Right hindlimb (tissue), 1 donor: ENCODE results near the gene KLHDC4.

Source experiments
- DNase-seq: peaks from one replicate; pipeline ENCODE4 v3.0.0-alpha.2; 2018

Gene KLHDC4

DNA sequence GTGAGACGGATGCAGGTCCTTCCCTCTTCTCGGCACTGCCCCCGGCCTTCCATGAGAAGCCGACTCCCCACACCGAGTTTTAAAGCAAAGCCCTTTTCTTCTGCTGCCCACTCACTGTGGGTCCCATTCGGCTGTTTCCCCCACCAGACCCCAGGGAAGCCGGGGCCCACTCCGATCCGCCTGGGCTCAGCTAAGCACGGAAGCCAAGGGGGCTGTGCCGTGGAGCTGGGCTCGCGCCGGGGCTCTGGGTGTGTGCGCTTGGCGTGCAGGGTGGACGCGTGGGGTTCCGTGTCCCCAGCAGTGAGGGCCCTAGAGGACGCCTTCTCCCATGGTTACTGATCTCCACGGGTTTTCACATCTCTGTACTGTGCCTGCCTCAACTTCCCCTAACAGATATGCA, 68.5 kb downstream of the KLHDC4 start:
- no peak for DNase-seq

DNA sequence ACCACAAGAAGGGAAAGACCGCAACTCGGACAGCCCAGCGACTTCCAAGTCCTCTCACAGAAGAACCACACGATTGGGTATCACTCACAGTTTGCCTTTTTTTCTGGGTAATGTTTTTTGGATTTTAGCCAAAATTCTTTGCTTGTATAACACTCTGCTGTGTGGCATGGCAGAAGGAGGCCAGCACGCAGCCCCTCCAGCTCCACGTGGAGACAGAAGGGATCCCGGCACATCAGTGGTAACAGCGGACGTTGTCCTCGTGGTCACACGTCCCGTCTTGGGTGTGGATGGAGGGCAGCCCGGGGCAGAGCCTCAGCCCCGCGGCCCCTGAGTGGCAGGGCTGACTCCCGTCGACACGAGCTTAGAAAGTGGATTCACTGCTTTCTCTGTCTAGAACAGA, 69.1 kb downstream of the KLHDC4 start:
- DNase-seq, result no peak

DNA sequence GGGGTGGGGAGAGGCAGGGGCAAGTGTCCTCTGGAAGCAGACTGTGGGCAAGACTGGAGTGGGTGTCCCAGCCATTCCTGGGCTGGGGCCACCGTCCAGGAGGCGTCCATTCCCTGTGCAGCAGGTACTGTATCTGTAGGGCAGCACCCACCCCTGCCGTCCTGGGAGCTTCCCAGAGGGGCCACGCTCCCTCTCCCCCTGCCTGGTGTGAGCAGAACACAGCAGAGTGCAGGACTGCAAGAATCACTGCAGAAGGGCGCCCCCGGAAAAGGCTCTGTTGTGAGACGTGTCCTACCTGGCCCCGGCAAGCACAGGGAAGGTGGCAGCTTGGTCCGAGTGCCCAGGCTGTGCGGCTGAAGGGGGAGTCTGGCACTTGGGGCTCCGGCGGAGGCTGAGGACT, 70.3 kb downstream of the KLHDC4 start:
- DNase-seq, result no peak

DNA sequence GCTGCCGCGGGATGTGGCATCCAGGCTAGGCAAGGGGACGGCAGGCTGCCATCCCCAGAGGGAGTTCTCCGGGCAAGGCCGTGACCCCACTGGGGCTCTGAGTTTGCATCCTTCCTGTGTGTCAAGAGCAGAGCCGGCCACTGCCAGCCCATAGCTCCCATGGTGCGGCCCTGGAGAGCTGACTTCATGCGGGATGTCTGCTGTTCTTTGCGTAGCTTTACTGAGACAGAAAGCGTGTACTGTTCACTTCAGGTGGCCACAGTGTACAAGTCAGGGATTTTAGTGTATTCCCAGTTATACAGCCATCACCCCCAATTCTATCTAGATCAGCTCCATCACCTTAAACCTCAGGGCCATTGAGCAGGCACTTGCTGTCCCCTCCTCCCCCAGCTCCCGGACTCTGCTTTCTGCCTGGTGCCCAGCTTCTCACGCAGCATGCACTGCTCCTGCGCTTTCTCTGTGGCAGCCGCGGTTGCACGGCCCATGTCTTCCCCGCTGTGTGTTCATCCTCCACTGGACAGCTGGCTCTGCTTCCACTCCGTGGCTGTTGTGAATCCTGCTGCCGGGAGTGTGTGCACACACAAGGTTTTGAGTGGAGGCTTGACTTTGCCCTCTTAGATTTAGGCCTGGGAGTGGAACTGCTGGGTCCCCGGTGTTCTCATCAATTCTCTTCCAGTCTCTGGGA, 71.2 kb downstream of the KLHDC4 start:
- no peak for DNase-seq

DNA sequence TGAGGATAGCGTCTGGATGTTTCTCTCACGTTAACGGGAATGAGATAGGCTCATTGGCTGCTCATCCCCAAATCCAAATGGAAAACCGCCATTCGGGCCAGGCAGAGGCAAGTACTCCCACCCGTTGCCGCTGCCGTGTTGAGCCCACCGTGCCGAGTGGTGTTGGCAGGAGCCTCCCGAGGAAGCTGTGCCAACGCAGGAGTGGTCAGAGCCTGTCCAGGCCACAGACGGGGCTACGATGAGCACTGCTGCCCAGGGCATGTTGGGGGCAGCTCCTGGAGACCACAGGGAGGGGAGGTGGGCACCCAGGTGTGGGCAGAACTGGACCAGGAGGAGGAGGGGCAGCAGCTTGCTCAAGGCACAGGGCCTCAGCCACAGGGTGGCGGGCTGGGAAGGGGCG, 72.0 kb downstream of the KLHDC4 start:
- no peak for DNase-seq

DNA sequence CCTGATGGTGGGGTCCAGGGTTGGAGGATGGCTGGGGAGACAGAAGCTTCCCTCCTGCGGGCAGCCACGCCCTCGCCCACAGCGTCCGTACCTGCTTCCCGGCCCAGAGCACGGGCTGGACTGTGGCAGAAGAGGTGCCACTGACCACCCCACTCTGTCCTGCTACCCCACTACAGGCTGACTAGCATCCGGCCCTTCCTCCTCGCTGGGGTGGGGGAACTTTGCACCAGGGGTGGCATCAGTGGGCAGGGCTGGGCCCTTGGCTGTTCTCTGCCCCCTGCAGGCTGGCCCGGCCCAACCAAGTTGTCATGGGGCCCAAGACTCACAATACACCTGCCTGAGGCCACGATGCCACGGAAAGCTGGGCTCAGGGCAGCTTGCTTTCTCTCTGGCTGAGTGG, 73.0 kb downstream of the KLHDC4 start:
- no peak for DNase-seq

DNA sequence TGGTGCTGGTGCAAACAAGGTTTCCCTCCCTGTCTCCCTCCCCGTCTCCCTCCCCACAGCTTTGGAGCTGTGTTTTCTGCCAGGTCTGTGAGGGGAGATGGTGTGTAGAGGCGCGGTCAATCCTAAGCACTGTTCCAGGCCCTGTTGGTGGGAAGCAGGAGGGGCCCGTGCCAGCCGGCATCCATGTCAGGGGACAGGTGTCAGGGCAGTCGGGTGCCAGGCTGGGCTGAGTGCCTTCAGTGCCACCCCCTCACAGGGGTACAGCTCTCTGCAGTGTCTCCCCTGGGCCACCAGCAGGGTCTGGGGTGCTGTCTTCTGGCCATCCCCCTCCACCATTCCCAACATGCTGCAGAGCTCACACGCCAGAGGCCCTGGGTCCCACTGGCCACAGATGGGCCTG, 73.6 kb downstream of the KLHDC4 start:
- DNase-seq, result no peak

DNA sequence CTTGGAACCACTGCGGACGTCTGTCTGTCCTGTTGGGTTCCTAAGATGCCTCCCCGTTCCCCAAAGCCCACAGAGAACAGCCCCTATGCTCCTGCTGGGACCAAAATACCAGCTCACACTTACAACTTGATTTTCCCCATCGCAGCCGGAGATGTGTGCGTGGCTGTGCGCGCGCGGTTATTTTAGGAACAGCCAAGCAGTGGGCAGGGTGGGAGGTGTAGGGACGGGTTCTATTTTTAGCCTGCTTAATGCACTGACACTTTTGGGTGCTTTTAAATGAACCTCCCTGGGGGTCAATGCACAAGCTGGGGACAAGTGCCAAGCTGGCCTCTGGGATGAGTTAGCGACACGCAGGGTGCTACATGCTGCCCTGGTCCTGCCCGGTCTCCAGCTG, 74.1 kb downstream of the KLHDC4 start:
- DNase-seq, result no peak

DNA sequence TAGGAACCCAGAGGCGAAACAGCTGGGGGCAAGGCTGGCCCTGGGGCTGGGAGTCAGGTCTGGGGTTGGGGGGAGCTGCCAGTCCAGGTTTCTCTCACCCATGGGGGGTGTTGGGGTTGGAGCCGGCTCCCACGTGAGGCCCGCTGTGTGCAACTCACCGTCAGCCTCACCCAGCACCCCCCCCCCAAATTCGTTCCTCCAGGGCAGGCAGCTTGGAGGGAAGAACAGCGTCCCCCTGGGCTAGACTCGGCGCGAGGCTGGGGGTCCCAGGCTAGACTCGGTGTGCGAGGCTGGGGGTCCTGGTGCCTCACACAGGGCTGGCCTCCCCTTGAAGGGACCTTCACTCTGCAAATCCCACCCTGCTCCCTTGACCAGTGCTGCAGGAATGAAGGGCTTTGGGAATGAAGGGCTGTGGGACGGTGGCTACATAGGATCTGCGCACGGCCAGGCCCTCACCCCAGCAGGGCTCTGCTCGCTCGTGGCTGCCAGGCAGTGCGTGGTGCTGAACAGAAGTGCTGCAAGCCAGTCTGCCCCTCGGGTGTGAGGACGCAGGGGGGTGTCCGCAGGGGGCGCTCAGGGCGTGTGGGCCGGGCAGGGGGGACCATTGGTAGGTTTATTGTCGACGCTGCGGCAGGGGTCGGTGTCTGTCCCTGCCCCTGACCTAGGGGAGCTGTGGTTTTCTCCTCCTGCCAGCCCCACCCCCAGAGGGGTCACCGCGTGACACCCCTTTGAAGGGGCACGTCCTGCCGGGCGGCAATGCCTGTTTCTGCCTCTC, 74.7 kb downstream of the KLHDC4 start:
- no peak for DNase-seq

DNA sequence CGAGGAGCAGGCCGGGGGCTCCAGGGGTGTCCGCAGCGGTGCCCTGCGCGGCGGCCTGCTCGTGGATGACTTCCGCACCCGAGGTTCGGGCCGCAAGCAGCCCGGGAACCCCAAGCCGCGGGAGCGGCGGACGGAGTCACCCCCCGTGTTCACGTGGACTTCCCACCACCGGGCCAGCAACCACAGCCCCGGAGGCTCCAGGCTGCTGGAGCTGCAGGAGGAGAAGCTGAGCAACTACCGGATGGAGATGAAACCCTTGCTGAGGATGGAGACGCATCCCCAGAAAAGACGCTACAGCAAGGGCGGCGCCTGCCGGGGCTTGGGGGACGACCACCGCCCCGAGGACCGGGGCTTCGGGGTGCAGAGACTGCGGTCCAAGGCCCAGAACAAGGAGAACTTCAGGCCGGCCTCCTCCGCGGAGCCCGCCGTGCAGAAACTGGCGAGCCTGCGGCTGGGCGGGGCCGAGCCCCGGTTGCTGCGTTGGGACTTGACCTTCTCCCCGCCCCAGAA, 75.8 kb downstream of the KLHDC4 start:
- no peak for DNase-seq

DNA sequence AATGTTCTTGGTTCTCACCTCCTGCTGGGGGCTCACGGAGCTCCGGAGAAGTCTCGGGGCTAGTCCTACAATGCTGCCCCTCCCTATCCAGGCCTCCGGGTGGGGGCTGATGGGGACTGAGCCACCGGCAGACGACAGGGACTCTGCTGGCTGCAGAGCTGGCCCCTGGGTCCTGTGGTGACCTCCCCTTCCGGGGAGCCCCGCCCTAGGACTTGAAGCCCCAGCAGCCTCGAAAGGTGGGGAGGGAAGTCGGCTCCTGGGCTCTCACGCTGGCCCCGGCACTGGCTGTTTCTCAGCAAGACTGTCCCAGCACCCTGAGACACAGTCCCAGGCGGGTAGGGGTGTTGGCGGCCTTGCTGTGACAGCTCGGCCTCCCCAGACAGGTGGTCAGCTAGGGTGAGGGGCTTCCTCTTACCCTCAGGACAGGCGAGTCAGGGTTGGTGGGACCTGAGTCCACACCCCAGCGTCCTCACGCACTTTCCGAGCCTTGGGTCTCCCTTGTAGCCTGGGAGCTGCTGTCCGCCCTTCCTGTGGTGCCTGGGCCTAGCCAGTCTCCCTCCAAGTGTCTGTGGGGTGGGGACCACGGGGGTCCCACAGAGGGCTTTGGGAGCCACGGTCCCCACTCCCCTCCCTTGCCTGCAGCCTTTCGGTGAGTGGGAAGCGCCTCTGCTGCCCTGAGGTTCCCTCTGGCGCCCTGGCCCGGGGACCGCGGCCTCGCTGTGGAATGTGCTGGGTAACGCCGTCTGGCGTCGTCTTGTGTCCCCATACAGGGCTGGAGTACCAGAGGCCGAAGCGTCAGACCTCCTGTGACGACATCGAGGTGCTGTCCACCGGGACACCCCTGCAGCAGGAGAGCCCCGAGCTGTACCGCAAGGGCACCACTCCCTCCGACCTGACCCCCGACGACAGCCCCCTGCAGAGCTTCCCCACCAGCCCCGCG, 76.6 kb downstream of the KLHDC4 start:
- no peak for DNase-seq

DNA sequence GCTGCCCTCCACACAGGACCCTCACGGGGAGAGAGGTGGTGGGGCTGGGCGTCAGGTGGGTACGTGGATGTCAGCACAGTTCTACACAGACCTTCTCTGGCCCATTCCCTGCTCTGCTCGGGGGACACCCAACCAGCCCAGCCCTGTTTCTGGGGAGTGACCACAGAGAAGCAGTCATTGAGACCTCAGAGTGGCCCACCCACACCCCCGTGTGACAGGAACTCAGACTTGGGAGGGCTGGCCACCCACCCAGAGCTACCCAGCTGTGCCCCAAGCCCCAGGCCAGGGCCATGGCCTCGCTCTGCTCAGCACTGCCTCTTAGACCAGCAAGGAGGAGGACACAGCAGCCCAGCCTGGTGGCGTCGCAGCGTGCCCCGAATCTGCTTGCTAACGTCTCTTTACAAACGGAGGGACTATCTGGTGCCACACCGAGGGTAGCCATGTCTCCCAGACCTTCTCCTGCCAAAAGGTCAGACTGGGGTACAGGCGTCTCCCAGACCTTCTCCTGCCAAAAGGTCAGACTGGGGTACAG, 77.7 kb downstream of the KLHDC4 start:
- no peak for DNase-seq

DNA sequence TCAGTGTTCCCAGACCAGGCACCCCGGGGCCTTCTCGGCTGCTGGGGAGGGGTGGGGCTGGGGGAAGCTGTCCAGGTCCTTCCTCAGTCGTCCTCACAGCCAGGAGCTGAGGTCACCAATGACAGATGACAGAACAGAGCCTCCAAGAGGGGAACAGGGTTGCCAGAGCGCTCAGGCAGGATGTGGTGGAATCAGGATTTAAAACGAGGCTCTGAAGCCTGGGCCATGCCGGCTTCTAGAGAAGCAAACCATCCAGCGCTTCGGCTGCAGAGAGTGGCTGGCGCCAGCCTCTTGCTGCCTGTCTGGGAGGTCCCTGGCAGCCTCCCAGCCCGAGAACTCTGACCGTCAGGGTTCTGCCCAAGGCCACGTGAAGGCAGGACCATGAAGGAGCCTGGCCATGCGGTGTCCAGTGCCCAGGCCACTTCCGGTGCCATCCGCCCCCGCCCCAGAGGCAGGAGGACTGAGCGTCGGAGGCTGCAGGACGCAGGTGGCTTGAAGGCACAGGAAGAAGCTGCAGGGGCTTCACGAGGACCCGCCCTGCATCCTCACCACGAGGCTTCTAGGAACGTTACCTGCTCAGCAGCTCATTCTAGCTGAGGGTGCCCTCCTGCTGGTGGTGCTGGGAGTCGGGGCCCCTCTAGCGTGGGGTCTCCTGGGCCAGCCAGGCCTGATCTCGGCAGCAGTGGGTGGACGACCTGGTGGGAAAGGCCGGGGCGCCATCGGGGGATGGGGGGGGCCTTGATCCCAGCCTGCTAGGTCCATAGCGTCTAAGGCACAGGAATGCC, 78.5 kb downstream of the KLHDC4 start:
- peak; percentile 64 for DNase-seq

DNA sequence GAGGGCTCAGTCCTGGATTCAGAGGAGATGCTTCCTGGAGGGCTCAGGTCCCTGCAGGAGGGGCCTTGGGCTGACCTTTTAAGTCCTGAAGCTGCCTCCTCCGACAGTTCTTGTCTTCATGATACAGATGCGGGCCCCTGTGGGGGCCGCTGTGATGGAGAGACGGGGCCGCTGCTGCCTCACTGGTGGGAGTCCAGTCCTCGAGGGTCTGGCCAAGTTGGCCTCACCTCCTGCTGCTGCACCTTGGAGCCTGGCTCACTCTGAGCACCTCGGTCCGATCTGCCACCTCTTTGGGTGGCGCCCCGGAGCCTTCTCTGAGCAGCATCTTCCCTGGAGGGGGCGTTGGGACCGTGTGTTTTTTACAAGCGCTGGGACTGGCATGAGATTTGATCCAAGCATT, 79.1 kb downstream of the KLHDC4 start:
- no peak for DNase-seq

DNA sequence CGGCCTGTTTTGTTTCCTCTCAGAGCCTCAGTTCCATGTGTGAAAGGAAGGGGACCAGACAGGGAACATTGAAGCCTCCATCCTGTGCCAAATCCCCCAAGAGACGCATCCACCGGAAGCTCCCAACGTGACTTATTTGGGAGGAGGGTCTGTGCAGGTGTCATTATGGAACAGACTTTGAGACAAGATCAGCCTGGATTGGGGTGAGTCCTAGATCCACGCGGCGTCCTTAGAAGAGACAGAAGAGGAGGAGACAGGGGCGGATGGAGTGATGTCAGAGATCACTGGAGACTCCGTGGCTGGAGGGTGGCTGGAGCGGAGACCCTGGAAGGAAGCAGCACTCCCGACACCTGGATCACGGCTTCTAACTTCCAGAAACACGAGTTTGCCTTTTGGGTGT, 80.0 kb downstream of the KLHDC4 start:
- DNase-seq, result no peak

DNA sequence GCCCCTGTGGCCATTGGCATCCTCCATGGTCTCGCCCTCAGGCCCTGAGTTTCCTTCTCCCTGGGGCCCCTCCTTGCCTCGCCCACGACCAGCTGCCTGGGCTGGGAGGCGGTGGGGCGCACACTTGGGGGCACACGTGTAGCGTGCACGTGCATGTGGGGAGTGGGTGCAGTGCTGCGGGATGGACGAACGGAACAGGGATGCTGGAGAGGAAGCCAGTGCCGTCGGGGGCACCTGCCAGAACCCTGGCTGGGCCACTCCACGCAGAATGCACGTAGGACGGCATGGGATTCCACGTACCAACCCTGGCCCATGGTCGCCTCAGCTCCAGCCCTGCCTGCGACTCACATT, 80.4 kb downstream of the KLHDC4 start:
- no peak for DNase-seq

DNA sequence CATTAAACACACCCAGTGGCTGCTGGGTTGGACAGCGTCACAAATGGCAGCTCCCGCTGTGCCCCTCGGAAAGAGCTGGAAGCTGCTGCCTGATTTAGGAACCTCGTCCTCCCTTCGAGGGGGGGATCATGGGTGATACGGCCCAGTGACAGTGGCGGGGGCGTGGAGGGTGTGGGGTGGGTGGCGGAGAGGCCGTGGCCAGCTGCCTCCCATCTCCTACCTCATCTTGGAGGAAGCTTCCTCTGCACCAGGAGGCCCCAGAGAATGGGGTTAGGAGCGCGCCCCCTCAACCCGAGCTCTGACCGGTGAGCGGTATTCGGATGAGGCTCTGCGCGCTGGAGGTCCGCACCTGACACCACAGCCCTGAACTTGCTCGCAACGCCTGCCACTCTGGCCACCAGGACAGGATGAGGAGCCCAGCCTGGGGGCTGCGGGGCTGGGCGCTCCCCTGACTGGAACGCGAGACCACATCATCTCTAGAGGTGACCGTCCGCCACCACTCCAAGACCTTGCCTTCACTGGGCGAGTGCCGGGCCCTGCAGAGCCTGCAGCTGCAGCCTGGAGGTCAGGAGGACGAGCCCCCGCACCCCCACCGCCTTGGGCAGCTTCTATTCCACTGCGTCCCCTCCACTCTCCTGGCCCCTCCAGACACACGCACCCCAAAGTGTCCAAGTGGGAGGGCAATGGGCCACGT, 80.9 kb downstream of the KLHDC4 start:
- DNase-seq, result no peak

DNA sequence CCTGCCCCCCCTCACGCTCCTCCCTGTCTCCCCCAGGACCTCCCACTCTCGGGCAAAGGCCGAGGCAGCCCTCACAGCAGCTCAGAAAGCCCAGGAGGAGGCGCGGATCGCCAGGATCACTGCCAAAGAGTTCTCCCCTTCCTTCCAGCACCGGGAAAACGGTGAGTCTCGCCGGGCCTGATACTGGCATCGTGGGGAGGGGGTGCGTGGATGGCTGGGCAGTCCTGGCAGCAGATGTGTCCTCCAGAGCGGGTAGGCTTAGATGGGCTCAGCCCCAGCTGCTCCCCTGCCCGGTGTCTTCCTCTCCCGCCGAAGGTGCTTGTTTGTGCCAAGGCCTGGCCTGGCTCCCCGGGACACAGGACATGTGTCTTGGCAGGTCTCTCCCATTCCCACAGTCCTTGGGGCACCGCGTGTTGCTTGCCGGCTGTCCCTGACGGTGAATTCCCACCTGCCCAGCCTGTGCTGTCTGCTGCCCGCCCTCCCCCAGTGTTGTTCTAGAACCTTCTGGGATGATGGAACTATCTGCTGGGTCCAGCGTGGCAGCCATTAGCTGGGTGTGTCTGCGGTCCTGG, 81.6 kb downstream of the KLHDC4 start:
- DNase-seq, result no peak

DNA sequence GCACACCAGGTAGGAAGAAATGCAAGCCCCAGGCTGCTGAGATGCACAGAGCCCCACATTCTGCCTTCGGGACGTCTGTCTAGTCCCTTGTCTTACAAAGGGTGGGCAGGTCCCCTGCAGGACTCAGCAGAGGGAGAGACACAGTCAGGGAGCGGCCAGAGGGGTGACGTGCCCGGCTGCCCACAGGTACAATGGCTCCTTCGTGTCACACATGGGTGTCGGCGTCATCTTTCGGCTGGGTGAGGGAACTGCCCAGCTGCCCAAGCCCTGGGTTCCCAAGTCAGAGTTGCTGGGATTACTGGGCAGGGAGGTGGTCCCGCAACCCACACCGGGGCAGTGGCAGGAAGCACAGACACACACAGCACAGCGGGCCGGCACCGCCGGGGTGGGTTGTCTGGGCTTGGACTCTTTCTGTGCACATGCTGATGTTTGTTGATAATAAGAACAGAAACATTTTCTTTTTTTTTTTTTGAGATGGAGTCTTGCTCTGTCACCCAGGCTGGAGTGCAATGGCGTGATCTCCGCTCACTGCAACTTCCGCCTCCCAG, 82.9 kb downstream of the KLHDC4 start:
- no peak for DNase-seq

DNA sequence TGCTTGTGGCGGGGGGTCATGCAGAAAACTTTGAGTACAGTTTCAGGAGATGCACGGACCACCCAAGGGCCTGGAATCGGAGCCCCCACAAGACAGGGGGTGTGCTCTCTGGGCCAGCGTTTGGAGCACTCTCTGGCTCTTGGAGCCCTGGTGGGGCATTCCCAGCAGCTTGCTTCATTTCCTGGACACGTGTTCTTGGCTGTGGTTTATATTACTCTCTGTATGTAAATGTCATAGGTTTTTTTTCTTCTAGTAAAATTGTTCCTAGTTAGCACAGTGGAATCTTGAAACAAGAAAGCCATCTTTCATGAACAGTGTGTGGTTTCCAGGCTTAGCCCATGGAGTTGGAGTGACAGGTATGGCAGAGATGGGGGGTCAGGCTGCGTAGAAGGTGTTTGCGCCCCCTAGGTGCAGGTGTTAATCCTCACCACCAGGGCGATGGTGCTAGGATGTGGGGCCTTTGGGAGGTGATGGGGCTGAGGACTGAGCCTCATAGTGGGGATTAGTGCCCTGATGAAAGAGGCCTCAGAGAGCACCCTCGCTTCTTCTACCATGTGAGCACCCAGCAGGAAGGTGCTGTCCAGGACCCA, 83.7 kb downstream of the KLHDC4 start:
- DNase-seq, result peak; percentile 61
